ENCODE measurements around the gene PRR7.

Gene PRR7

GRCh38 chr5:177486256-177486655 lies 39.6 kb downstream of the PRR7 start:
- no peak for FAIRE-seq

GRCh38 chr5:177487144-177487543 lies 40.5 kb downstream of the PRR7 start:
- FAIRE-seq, result no peak

DNA sequence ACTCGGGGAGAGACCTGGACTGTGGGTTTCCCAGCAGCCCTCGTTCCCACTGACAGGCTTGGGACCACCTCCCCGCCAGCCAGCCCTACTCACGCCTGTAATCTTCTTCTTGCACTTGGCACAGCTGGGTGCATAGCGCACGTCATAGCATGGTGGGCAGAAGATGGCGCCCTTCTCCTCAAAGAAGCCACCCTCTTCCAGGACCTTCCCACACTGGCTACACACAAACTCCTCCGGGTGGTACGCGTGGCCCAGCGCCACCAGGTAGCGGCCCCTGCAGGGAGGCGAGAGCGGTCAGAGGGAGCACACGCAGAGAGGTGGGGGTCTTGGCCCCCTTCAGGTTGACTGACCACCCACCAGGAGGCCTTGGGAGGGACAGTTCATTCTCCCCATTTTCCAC lies 41.4 kb downstream of the PRR7 start:
- no peak for FAIRE-seq

DNA sequence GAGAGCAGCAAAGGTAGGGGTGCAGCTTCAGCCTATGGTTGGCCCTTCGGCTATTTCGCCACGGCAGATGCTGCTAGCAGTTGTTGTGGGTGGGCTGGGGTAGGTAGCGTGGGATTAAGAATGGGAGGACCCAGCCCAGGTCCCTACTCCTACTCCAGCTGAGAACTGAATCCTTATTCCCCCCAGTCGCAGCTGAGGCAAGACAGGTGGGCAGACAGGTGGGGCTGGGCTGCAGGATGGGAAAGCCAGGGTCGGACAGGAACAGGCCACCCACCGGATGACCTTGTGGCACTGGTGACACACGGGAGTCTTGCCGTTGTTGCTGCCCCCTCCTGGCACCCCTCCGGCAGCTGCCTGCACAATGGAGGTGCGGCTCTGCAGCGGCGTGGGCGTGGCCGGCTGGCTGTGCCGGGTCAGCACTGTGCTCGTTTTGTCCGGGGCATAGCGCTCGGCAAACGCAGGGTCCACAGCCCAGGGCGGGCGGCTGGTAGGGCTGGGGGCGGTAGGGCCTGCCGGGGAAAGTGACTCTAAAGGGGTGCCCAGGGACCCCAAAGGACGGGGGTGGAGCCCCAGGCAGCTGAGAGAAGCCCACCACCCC lies 42.6 kb downstream of the PRR7 start:
- FAIRE-seq, result no peak

DNA sequence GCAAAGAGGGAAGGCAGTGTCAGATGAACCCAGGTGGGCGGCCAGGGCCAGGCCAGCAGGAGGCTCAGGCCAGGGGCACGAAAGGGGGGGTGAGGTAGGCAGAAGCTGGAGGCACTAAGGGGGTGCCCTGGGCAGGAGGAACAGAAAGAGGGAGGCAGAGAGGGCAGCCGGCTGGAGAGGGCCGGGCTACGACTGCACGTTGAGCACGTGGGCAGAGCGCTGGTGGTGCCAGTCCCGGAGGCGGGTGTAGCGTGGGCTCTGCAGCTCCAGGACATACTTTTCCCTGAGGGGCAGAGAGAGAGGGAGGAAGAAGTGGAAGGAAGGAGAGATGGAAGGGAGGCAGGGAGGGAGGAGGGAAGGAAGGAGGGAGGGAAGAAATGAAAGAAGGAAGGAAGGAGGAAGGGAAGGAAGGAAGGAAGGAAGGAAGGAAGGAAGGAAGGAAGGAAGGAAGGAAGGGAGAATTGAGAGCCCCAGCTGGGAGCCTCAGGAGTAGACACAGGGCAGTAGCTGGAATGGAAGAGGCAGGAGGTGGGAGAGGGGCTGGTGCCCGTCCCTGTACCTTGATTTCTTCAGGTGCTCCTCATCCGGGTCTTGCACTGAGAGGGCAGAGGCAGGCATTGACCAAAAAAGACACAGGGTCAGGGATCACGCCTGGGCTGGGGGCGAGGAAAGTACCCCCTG lies 43.8 kb downstream of the PRR7 start:
- no peak for FAIRE-seq

GRCh38 chr5:177490992-177491391 lies 44.4 kb downstream of the PRR7 start:
- FAIRE-seq, result no peak

DNA sequence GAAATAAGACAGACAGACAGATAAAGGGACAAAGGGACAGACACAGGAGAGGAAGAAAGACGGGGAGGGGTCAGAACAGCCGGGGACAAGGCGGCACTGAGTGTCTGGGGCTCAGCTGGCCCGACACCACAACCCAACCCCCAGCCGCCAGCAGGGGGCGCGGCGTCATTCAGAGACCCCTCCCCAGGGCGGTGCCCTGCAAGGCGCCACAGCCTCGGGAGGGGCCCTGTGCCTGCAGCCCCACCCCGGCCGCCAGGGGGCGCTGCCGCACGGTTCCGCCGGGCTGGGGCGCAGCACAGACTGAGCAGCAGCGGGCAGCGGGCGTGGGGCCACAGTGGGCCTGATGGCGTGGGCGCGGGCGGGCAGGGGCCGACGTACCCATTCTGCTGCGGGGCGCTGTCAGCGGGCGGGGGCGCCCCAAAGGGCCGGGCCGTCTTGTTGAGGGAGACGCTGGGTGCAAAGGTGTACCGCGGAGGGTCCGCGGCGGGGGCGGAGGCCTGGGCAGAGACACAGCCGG lies 44.9 kb downstream of the PRR7 start:
- no peak for FAIRE-seq

DNA sequence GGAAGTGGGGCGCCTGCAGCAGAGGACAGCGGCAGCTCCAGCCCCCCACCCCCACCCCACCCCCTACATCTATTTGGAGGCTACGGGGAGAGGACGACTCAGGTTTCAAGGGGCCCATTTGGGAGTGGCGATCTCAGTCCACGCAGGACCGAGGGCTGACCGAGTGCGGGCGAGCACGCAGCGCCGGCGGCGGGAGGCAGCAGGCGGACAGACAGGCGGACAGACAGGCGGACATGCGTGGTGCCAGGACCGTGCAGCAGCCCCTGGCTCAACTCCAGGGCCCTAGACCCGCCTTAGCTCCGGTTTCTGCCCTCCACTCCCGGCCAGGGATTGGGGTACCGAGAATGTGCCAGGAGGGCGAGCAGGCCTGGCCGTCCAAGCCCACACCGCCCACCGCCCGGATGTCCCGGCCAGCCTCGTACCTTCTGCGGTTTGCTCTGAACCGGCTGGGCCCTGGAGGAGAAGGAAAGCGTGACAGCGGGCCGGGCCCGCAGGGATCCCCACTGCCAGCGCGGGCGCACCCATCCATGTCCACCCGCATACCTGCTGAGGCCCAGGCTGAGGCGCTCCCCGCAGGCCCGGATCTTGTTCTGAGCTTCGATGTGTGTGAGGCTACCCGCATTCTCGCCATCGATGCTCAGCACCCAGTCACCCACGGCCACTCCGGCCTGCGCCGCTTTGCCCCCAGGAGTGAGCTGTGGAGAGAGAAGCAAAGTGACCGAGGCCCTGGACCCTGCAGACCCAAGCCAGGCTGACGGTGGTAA lies 45.6 kb downstream of the PRR7 start:
- no peak for FAIRE-seq

DNA sequence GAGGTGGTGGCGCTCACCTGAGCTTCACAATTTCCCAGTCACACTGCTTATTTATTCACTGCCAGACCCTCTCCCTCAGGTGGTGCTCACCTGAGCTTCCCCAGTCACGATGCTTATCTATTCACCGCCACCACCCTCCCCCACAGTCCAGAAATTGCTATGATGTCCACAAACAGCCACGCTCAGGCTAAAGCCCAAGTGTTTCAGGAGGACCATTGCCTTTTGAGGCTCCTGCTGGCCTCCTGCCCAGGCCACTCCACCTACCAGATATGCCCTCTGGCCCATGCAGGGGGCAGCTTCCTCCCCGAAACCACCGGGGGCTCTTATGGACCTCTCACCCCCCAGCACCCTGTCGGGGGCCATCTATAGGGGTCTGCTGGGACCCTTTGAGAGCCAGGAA lies 46.2 kb downstream of the PRR7 start:
- no peak for FAIRE-seq

DNA sequence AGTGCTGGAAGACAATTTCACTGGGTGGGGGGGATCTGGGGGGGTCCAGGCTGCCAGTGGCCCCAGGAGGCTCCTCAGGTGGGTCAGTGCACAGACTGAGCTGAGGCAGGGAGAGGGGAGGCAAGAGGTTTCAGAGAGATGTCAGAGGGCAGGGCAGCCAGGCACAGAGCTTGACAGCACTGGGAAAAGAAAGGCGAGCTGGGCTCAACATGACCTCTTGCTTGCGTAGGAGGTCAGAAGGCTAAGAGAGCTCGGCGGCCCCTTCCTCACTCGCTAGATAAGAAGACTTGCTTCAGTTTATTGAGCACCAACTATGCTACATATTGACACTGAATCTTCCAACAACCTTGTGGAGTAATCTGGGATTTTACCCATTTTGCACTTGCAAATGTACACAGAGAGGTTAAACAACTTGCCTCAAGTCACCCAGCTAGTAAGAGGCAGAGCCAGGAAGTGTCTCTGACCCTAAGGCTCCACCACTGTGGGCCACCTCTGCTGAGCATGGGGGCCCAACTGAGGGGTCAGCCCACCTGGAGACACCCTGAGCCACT lies 47.3 kb downstream of the PRR7 start:
- FAIRE-seq, result no peak

GRCh38 chr5:177494346-177495195 lies 48.0 kb downstream of the PRR7 start:
- no peak for FAIRE-seq

DNA sequence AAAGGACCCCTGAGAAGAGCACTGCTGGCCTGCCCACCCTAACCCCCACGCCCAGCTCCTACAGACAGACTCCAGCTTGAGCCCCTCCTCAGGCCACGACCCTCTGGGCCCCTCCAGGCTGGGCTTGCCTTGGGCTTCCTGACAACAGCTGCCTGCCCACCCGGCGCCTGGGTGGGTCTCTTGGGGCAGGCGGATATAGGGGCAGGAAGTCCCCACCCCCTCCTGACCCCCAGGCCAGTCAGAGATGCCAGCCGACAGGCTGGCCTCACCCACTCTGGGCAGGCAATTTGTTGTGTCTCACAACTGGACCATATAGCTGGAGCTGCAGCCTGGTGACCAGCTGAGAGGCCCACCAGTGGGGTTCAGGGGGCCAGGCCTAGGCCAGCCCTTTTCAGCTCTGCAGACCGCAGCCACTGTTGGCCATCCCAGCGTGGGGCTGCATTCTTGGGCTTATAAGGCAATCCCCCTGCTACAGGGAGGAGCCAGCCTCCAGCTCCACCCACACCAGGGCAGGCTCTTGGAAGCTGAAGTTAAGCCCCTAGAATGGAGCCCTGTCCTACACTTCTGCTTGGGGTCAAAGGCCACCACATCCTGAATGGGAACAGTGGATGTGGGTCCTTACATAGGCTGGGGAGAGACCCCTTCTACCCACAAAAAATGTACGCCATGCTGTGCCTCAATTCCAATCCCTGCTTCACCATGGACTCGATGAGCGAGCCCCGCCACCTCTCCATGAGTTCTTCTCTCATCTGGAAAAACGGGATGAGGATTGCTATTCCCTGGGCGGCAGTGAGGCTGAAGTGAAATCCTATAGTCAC lies 48.8 kb downstream of the PRR7 start:
- FAIRE-seq, result no peak

GRCh38 chr5:177496070-177496726 lies 49.6 kb downstream of the PRR7 start:
- FAIRE-seq, result no peak

GRCh38 chr5:177496727-177497291 lies 50.2 kb downstream of the PRR7 start:
- FAIRE-seq, result no peak

- no peak for FAIRE-seq
Observed at GRCh38 chr5:177497292-177498012, 50.8 kb downstream of the PRR7 start, which contains the start of gene PDLIM7. Gene PDLIM7 (minus strand): TSS chr5:177497604. CDS start chr5:177496512, 1,092 bp downstream.

DNA sequence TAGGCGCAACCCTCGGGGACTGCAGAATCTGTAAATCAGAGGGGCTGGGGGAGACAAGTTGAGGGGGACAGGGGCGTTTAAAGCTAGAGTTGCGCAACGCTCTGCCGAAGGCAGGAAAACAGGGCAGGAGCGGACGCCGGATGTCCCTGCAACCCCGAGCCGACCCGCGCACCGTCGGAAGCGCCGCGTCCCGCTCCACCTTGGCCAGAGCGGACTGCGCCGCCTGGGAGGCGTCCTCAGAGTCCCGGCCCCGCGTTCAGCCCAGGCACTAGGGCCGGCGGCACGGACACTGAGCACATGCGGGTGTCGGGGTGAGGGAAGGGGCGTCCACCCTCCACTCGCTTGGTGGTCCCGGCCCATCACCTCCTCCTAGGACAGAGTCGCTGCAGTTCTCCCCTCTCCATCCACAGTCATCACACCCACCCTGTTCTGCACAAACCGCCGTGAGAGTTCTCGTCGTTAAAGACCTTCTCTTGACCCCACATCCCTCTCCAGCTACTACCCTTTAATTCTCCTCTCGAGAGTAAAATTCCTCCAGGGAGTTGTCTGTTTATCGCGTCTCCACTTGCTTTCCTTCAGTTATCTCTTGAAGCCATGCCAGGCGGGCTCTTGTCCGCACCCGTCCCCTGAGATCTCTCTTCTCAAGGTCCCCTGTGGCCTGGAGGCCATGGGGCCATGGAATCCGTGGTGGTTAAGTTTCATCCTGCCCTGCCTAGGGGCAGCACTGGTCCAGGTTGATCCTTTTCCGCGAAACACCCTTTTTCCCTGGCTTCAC lies 51.6 kb downstream of the PRR7 start:
- FAIRE-seq, result no peak

GRCh38 chr5:177499842-177500241 lies 53.2 kb downstream of the PRR7 start:
- no peak for FAIRE-seq

- FAIRE-seq, result no peak
Observed at GRCh38 chr5:177500685-177501522, 54.3 kb downstream of the PRR7 start.
